H1 (cell line): ENCODE results near the gene CFAP61. TPM values are rescaled to one million over a fixed set of nuclear protein-coding genes. Genes with fewer than 3 reads are reported as not detected.

Experiments used
- CTCF ChIA-PET: fragments of 300-600 bp; sonication (Branson Sonifier 250); formaldehyde crosslinking; loops from one replicate; lab custom pipeline; 2021; ENCODE audit not compliant: partially characterized antibody; lab: Charles Lee
- POLR2A ChIA-PET: fragments of 300-600 bp; sonication (Branson Sonifier 250); formaldehyde crosslinking; loops from one replicate; lab custom pipeline; 2021; ENCODE audit warnings: inconsistent platforms; ENCODE audit not compliant: partially characterized antibody; lab: Charles Lee
- DNase-seq, 2 experiments: peaks; one replicate each; pipeline versions ENCODE4 v3.0.0 to v3.0.0-alpha.2; 2010 to 2022; ENCODE audit warnings: low spot score in 2 of 2, low read depth in 1 of 2, mixed read lengths in 1 of 2
- FAIRE-seq: peaks from 2 replicates; lab custom pipeline; 2011; peaks lifted over from hg19 to GRCh38; lab: Jason Lieb, UNC
- H2AFZ ChIP-seq: 2 replicates; pipeline ENCODE4 v1.8.1; 2012; ENCODE audit warnings: low read length, inconsistent platforms
- H2AK5ac ChIP-seq: 2 replicates; pipeline ENCODE4 v1.6.1; 2013; ENCODE audit warnings: low read depth, low read length
- H2BK120ac ChIP-seq: replicated peaks from 2 replicates; pipeline ENCODE3; 2013; ENCODE audit warnings: low read depth, low read length, inconsistent platforms
- H2BK12ac ChIP-seq: 2 replicates; pipeline ENCODE4 v1.6.1; 2013; ENCODE audit warnings: low read depth, low read length
- H2BK15ac ChIP-seq: 2 replicates; pipeline ENCODE4 v1.6.1; 2013; ENCODE audit warnings: low read length
- H2BK20ac ChIP-seq: 2 replicates; pipeline ENCODE4 v1.6.1; 2013; ENCODE audit warnings: low read length
- H2BK5ac ChIP-seq: 2 replicates; pipeline ENCODE4 v1.6.1; 2013; ENCODE audit warnings: low read depth, low read length
- H3K14ac ChIP-seq: 2 replicates; pipeline ENCODE4 v1.6.1; 2013; ENCODE audit warnings: inconsistent platforms; ENCODE audit not compliant: insufficient read length
- H3K18ac ChIP-seq: 2 replicates; pipeline ENCODE4 v1.6.1; 2013; ENCODE audit warnings: low read length; ENCODE audit errors: extremely low read depth
- H3K23ac ChIP-seq: 2 replicates; pipeline ENCODE4 v1.6.1; 2013; ENCODE audit warnings: inconsistent platforms; ENCODE audit not compliant: insufficient read length
- H3K23me2 ChIP-seq: 2 replicates; pipeline ENCODE4 v1.6.1; 2013; ENCODE audit warnings: low read depth, low read length
- H3K27ac ChIP-seq: 2 replicates; pipeline ENCODE4 v1.6.1; 2011; ENCODE audit warnings: low read depth, low read length, inconsistent platforms
- H3K27me3 ChIP-seq, 4 experiments: replicated peaks in 1 of 4; 1 replicate in 1 of 4; 2 replicates in 3 of 4; pipeline versions ENCODE4 v1.6.1 to v1.8.1; 2011 to 2013; ENCODE audit warnings: low read length in 3 of 4, mild to moderate bottlenecking in 3 of 4, inconsistent platforms in 2 of 4, mixed read lengths in 2 of 4, moderate library complexity in 1 of 4; ENCODE audit not compliant: control insufficient read depth in 3 of 4, insufficient read depth in 3 of 4; ENCODE audit errors: extremely low read depth in 1 of 4
- H3K36me3 ChIP-seq, 4 experiments: 2 replicates each; pipeline versions ENCODE4 v1.6.1 to v1.8.1; 2011 to 2013; ENCODE audit warnings: mild to moderate bottlenecking in 4 of 4, low read length in 3 of 4, moderate library complexity in 2 of 4, control low read depth in 1 of 4, inconsistent platforms in 1 of 4; ENCODE audit not compliant: insufficient read depth in 4 of 4, control insufficient read depth in 2 of 4
- H3K4ac ChIP-seq: replicated peaks from 2 replicates; pipeline ENCODE3; 2013; ENCODE audit warnings: low read length, low read depth, mixed read lengths, inconsistent platforms; ENCODE audit not compliant: insufficient read length
- H3K4me1 ChIP-seq, 4 experiments: replicated peaks in 1 of 4; 1 replicate in 1 of 4; 2 replicates in 3 of 4; pipeline versions ENCODE4 v1.6.1 to v1.8.1; 2011 to 2013; ENCODE audit warnings: low read length in 3 of 4, inconsistent platforms in 2 of 4, mixed read lengths in 1 of 4; ENCODE audit not compliant: insufficient read depth in 4 of 4, control insufficient read depth in 3 of 4
- H3K4me2 ChIP-seq, 2 experiments: 2 replicates each; pipeline versions ENCODE4 v1.6.1 to v1.8.1; 2011 to 2013; ENCODE audit warnings: low read depth in 2 of 2, low read length in 2 of 2, control low read depth in 1 of 2, inconsistent platforms in 1 of 2, mild to moderate bottlenecking in 1 of 2; ENCODE audit not compliant: insufficient read depth in 1 of 2
- H3K4me3 ChIP-seq, 4 experiments: fragments of 200-600, 300-600 bp in 1 of 4; sonication (generic), shearing (Covaris generic), sonication (Bioruptor Twin) in 1 of 4; 2 replicates each; pipeline versions ENCODE4 v1.5.1 to v1.8.1; 2011 to 2016; ENCODE audit warnings: low read length in 4 of 4, low read depth in 3 of 4, control low read depth in 2 of 4, inconsistent platforms in 2 of 4, mild to moderate bottlenecking in 2 of 4, mixed read lengths in 1 of 4, moderate library complexity in 1 of 4; ENCODE audit not compliant: insufficient read depth in 2 of 4; ENCODE audit errors: extremely low read depth in 1 of 4
- H3K56ac ChIP-seq: replicated peaks from 2 replicates; pipeline ENCODE3; 2013; ENCODE audit warnings: low read depth, mild to moderate bottlenecking, mixed read lengths, low read length, inconsistent platforms; ENCODE audit not compliant: insufficient read length
- H3K79me1 ChIP-seq: 2 replicates; pipeline ENCODE4 v1.6.1; 2013; ENCODE audit warnings: low read depth, low read length, control low read depth
- H3K79me2 ChIP-seq, 2 experiments: 2 replicates each; pipeline versions ENCODE4 v1.6.1 to v1.8.1; 2012 to 2013; ENCODE audit warnings: low read length in 2 of 2, mild to moderate bottlenecking in 2 of 2, inconsistent platforms in 1 of 2; ENCODE audit not compliant: insufficient read depth in 2 of 2, control insufficient read depth in 1 of 2
- H3K9ac ChIP-seq, 4 experiments: replicated peaks in 1 of 4; 1 replicate in 1 of 4; 2 replicates in 3 of 4; pipeline versions ENCODE4 v1.6.1 to v1.8.1; 2011 to 2013; ENCODE audit warnings: low read depth in 3 of 4, low read length in 3 of 4, control low read depth in 2 of 4, mild to moderate bottlenecking in 2 of 4, moderate library complexity in 2 of 4, inconsistent platforms in 1 of 4; ENCODE audit errors: extremely low read depth in 1 of 4
- H3K9me3 ChIP-seq, 2 experiments: 2 replicates each; pipeline versions ENCODE4 v1.6.1 to v1.8.1; 2012 to 2013; ENCODE audit warnings: mild to moderate bottlenecking in 2 of 2, moderate library complexity in 2 of 2, control low read depth in 1 of 2, inconsistent platforms in 1 of 2, low read depth in 1 of 2, low read length in 1 of 2, mixed read lengths in 1 of 2; ENCODE audit not compliant: insufficient read depth in 2 of 2
- H4K20me1 ChIP-seq, 2 experiments: replicated peaks in 1 of 2; 2 replicates each; pipeline versions ENCODE3 to v1.8.1; 2011 to 2013; ENCODE audit warnings: inconsistent platforms in 2 of 2, low read length in 2 of 2, mild to moderate bottlenecking in 1 of 2; ENCODE audit not compliant: insufficient read depth in 2 of 2, control insufficient read depth in 1 of 2
- H4K5ac ChIP-seq: 2 replicates; pipeline ENCODE4 v1.6.1; 2013; ENCODE audit warnings: low read length, low read depth, mixed read lengths, inconsistent platforms; ENCODE audit not compliant: insufficient read length
- H4K8ac ChIP-seq: 2 replicates; pipeline ENCODE4 v1.8.0; 2013; ENCODE audit warnings: mild to moderate bottlenecking, moderate library complexity, low read length, inconsistent platforms; ENCODE audit not compliant: insufficient read depth; ENCODE audit errors: extremely low read depth
- H4K91ac ChIP-seq: replicated peaks from 2 replicates; pipeline ENCODE3; 2013; ENCODE audit warnings: low read length, mixed read lengths, inconsistent platforms; ENCODE audit not compliant: insufficient read length
- CEBPB ChIP-seq: IDR thresholded peaks from 2 replicates; pipeline ENCODE4 v1.6.1; 2012; ENCODE audit warnings: low read depth, low read length
- EP300 ChIP-seq, 2 experiments: IDR thresholded peaks; 1 replicate in 1 of 2; 2 replicates in 1 of 2; pipeline ENCODE4 v1.6.1; 2011 to 2012; ENCODE audit warnings: low read depth in 2 of 2, low read length in 2 of 2, mild to moderate bottlenecking in 2 of 2, borderline replicate concordance in 1 of 2, inconsistent platforms in 1 of 2, moderate library complexity in 1 of 2
- NRF1 ChIP-seq: IDR thresholded peaks from 2 replicates; pipeline ENCODE4 v1.6.1; 2011; ENCODE audit warnings: mild to moderate bottlenecking, low read depth, low read length, improper control_type of control experiment
- RAD21 ChIP-seq, 2 experiments: IDR thresholded peaks in 1 of 2; conservative IDR thresholded peaks in 1 of 2; 2 replicates each; pipeline ENCODE4 v1.6.1; 2011; ENCODE audit warnings: low read depth in 2 of 2, low read length in 2 of 2, improper control_type of control experiment in 1 of 2, inconsistent platforms in 1 of 2, mild to moderate bottlenecking in 1 of 2, moderate library complexity in 1 of 2
- SUZ12 ChIP-seq: fragments of 200-600 bp; sonication (generic); IDR thresholded peaks from 2 replicates; pipeline ENCODE4 v1.6.1; 2012; ENCODE audit warnings: mild to moderate bottlenecking, inconsistent platforms, low read length, moderate library complexity, mixed read lengths
- TAF7 ChIP-seq: optimal IDR thresholded peaks from 2 replicates; pipeline ENCODE3; 2011; ENCODE audit warnings: low read depth, mild to moderate bottlenecking, inconsistent platforms, low read length, moderate library complexity, borderline replicate concordance
- TEAD4 ChIP-seq: IDR thresholded peaks from 2 replicates; pipeline ENCODE4 v1.6.1; 2012; ENCODE audit warnings: low read depth, low read length, inconsistent platforms, mixed read lengths
- WGBS, 2 experiments: shearing (Covaris generic) in 1 of 2; methylation state at CpG; one replicate each; pipeline versions ENCODE4 v1.1.6 to v1.1.7; 2013 to 2015; ENCODE audit warnings: low lambda C conversion rate in 2 of 2, mixed read lengths in 2 of 2, inconsistent platforms in 1 of 2, low coverage in 1 of 2, missing lambda C conversion rate in 1 of 2; ENCODE audit not compliant: insufficient replicate concordance in 2 of 2, insufficient coverage in 1 of 2, insufficient read length in 1 of 2; ENCODE audit errors: extremely low coverage in 1 of 2, missing lambda C conversion rate in 1 of 2; 5-methylcytosine and 5-hydroxymethylcytosine counted together
- polyA plus RNA-seq, 7 experiments: library from polyadenylated mRNA; depleted of rRNA in 3 of 7; stranded (reverse) in 5 of 7; unstranded in 2 of 7; fragments of >200 nt in 5 of 7; fragments of 200-250 nt in 2 of 7; gene quantifications; 1 replicate in 5 of 7; 2 replicates in 1 of 7; 4 replicates in 1 of 7; pipeline versions ENCODE4 v1.2.1 to v1.2.3, GENCODE V29; 2011 to 2013; ENCODE audit warnings: missing spikeins in 2 of 7, mixed read lengths in 2 of 7
- total RNA-seq: library from RNA; stranded (reverse); fragmentation: NEBNext Ultra II Directional; extraction: Animal tissue kit (Norgen Biotek cat#: 25700); gene quantifications from 2 replicates; pipeline ENCODE4 v1.2.1, GENCODE V29; 2021
- TF ChIP-seq, protein P1 (sequence below): IDR thresholded peaks from 2 replicates; pipeline ENCODE4 v1.6.1; 2012; ENCODE audit warnings: low read length, inconsistent platforms

CFAP61 gene
- total and polyA plus RNA-seq, 2 of the 8 experiments (the other 6 are each of a cell fraction or from before 2014, with no cell fraction given): 0.29 to 0.61 TPM

DNA sequence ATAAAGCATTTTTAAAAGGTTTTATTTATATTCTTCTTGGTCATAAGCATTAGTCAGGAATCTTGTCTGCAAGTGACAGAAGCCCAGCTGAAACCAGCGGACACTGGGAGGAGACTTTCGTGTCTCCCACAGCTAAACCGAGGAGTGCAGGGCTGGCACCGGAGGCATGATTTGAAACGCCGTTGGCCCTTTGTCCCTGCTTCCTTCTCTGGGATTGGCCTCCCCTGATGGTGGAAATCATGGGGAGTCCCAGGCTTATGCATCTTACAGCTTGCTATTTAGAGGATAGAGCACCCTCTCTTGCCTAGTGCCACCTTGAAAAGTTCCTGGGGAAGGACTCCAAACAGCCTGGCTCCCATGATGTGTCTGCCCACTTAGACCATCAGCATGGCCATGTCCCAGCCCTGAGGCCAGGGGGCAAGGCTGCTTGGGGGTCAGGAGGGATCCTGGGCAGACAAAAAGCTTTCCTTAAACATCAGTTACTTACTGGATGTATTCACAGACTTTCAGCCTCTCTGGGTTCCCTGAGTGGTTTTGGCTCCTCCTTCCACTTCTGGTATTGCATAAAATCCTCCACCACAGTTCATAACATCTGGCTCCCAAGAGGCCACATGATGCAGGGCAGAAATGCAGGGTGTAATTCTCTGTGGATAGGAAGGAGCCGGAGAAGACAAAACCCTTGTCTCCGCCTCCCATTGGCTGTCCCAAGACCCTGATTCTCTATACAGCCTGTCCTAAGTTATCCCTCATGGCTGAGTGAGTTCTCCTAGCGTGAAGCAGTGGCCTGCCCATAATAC lies 266.2 kb downstream of the CFAP61 start:
- H2BK12ac ChIP-seq: no peak overlapping the region
- no peak for FAIRE-seq

More for the DNA sequence above, 266.2 kb downstream of the CFAP61 start:
- DNase-seq: no peak
- no peak overlapping the region for H3K23ac ChIP-seq
- POLR2A ChIA-PET: no interaction called here
- H4K20me1 ChIP-seq: no peaks in the 10 kb centered on the region
- no peaks in the 10 kb centered on the region for H3K9me3 ChIP-seq
- H3K23me2 ChIP-seq: no peaks in the 10 kb centered on the region; the same call in 1 of the 2 replicates
- H3K18ac ChIP-seq: no peak overlapping the region
- H2AFZ ChIP-seq: no peak overlapping the region
- H3K27ac ChIP-seq: no peak overlapping the region
- no peaks in the 10 kb centered on the region for H3K27me3 ChIP-seq
- 82% methylated on average over 9 of the region's 9 CpGs; no CpG with 5 or more reads in 1 of the 2 experiments for WGBS, 2 experiments
- H3K4me2 ChIP-seq: no peak overlapping the region
- H3K4me1 ChIP-seq: no peaks in the 10 kb centered on the region
- no peak overlapping the region for H2BK20ac ChIP-seq
- no peaks in the 10 kb centered on the region for H3K79me2 ChIP-seq
- no peaks in the 10 kb centered on the region for H3K79me1 ChIP-seq
- H2BK5ac ChIP-seq: no peak overlapping the region
- no peak for TF ChIP-seq CEBPB
- TF ChIP-seq TAF7: no peak
- no peak for TF ChIP-seq EP300 (IDR thresholded peaks at IDR 0.05; ENCODE audit: borderline replicate concordance in 1 of 2, low read depth in 2 of 2, low read length in 2 of 2)
- no peak for TF ChIP-seq RAD21 (IDR thresholded peaks at IDR 0.05 in 1 of 2, conservative IDR thresholded peaks at IDR 0.05 in 1 of 2; ENCODE audit: low read depth in 2 of 2, low read length in 2 of 2)
- TF ChIP-seq, protein P1, sequence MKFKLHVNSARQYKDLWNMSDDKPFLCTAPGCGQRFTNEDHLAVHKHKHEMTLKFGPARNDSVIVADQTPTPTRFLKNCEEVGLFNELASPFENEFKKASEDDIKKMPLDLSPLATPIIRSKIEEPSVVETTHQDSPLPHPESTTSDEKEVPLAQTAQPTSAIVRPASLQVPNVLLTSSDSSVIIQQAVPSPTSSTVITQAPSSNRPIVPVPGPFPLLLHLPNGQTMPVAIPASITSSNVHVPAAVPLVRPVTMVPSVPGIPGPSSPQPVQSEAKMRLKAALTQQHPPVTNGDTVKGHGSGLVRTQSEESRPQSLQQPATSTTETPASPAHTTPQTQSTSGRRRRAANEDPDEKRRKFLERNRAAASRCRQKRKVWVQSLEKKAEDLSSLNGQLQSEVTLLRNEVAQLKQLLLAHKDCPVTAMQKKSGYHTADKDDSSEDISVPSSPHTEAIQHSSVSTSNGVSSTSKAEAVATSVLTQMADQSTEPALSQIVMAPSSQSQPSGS: no peak
- TF ChIP-seq NRF1: no peak
- TF ChIP-seq SUZ12: no peak
- TF ChIP-seq TEAD4: no peak
- H3K56ac ChIP-seq: no peak overlapping the region
- H4K91ac ChIP-seq: no peak overlapping the region
- no peak overlapping the region for H4K5ac ChIP-seq
- H2BK120ac ChIP-seq: no peak overlapping the region
- CTCF ChIA-PET: interaction anchor here (1.3 kb wide), 1 partner anchor 276 kb away, joined by 4 read pairs; no protein-coding TSS in a partner anchor
- no peak overlapping the region for H3K4ac ChIP-seq
- H2AK5ac ChIP-seq: no peak overlapping the region
- H3K14ac ChIP-seq: no peak overlapping the region
- H3K36me3 ChIP-seq: no peaks in the 10 kb centered on the region
- no peak overlapping the region for H3K9ac ChIP-seq
- no peak overlapping the region for H4K8ac ChIP-seq
- no peak overlapping the region for H2BK15ac ChIP-seq
- H3K4me3 ChIP-seq: no peak overlapping the region
